ENCODE results near the gene AQP2. TPM values are rescaled to one million over a fixed set of nuclear protein-coding genes. Genes with fewer than 3 reads are reported as not detected.
"Not testable (repeated sequence)": the region's sequence is repeated elsewhere in the genome, so short reads cannot be mapped to it uniquely, and the experiment has no call there.

AQP2 gene
- total RNA-seq, 1 donor from 2014 or later, result not detected

- no peaks in the 10 kb centered on the region for H3K27me3 Mint-ChIP-seq
- CTCF ChIA-PET, result no interaction called here
Measured at GRCh38 chr12:49987625-49988303, 37.2 kb downstream of the AQP2 start.

DNA sequence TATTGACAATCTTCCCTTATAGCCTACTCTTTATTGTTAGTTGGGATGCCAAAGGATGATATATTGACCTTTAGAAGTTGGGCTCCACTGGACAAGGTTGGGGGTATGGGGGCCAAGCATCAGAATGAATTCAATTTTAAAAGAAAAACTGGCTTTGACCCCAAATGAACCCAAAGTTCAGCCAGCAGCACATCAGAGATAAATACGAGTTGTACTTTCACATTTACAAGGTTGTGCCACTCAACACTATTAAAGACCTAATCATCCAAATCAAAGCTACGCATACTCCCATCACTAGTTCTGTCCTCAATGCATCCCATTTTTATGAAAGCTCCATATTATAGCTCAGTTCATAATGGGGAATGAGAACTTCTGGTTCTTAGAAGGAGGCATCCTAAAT, 38.9 kb downstream of the AQP2 start:
- DNase-seq; H3K4me3 Mint-ChIP-seq; H3K4me1 Mint-ChIP-seq; H3K27me3 Mint-ChIP-seq; ATAC-seq (ENCODE audit: low read depth); H3K27ac Mint-ChIP-seq; intact Hi-C loops (cut with micrococcal nuclease); POLR2A ChIA-PET; H3K9me3 Mint-ChIP-seq: not testable (repeated sequence)
- peaks cover 38% of the 10 kb centered on the region for H3K36me3 Mint-ChIP-seq (ENCODE audit: low read depth)
- CTCF ChIA-PET, result interaction anchor here (0.9 kb wide), 1 partner anchor 20 kb away, joined by 3 read pairs; no protein-coding TSS in a partner anchor

More at GRCh38 chr12:49987625-49988303, 37.2 kb downstream of the AQP2 start:
- Mint-ChIP-seq H3K9me3 (no peaks in the 10 kb centered on the region), H3K36me3 (ENCODE audit: low read depth) (peaks cover 25% of the 10 kb centered on the region), H3K4me1 (no peaks in the 10 kb centered on the region), H3K4me3 (no peak overlapping the region), H3K27ac (no peak overlapping the region)
- POLR2A ChIA-PET, result no interaction called here
- no peak for ATAC-seq (ENCODE audit: low read depth)
- no peak for DNase-seq
- intact Hi-C loops (cut with micrococcal nuclease), result no loop called here
- no peak for TF ChIP-seq CTCF (IDR thresholded peaks at IDR 0.05)

DNA sequence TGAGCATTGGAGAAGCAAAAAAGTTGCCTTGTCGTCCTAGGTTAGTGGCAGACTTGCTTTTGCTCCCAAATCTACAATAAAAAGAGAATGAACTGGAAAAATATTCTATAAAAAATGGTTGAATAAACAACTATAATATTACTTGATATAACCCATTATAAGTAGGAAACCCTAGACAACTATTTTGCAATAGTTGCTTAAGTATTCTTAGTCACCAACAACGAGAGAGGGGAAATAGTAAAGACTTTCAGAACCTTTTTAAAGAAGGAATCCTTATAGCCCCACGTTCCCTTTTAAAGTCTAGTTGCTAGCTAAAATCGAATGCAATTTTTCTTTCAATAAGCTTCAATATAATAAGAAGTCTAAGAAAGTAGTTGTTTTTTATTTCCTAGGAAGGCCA, 39.7 kb downstream of the AQP2 start:
- Mint-ChIP-seq H3K27me3 (no peaks in the 10 kb centered on the region), H3K4me1 (no peaks in the 10 kb centered on the region), H3K4me3 (no peak overlapping the region), H3K27ac (no peak overlapping the region), H3K9me3 (no peaks in the 10 kb centered on the region), H3K36me3 (ENCODE audit: low read depth) (peaks cover 45% of the 10 kb centered on the region)
- intact Hi-C loops (cut with micrococcal nuclease), result no loop called here
- ATAC-seq (ENCODE audit: low read depth) (no peak), DNase-seq (no peak)
- no peak for TF ChIP-seq CTCF (IDR thresholded peaks at IDR 0.05)
- ChIA-PET POLR2A (no interaction called here), CTCF (no interaction called here)

- no peak for ATAC-seq (ENCODE audit: low read depth)
- Mint-ChIP-seq H3K9me3 (no peaks in the 10 kb centered on the region), H3K27ac (no peak overlapping the region), H3K4me3 (no peak overlapping the region), H3K36me3 (ENCODE audit: low read depth) (peaks cover 39% of the 10 kb centered on the region), H3K27me3 (no peaks in the 10 kb centered on the region), H3K4me1 (no peaks in the 10 kb centered on the region)
- DNase-seq, result no peak
- CTCF ChIA-PET, result no interaction called here
- no peak for TF ChIP-seq CTCF (IDR thresholded peaks at IDR 0.05)
- POLR2A ChIA-PET, result no interaction called here
- intact Hi-C loops (cut with micrococcal nuclease), result no loop called here
Measured at GRCh38 chr12:49998453-49998852, 47.9 kb downstream of the AQP2 start.

DNA sequence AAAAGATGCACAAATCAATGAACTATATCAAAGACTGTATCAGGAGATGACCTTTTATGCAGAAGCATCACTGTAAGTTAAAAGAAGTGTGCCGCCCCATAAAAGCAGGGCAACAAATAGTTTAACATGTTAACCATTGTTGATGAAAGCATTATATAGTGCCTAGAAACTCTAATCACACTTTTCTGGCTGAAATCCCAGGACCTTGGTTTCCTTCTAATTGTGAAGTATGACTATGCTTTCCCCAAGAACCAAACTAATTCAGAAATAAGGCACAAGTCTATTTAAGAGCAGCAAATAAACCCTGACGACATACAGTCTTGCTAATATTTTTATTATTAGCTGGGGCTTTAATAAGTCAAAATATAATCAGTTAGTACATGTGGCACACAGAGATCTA, 53.1 kb downstream of the AQP2 start:
- no peak for TF ChIP-seq CTCF (IDR thresholded peaks at IDR 0.05)
- Mint-ChIP-seq H3K4me3 (no peak overlapping the region), H3K27ac (no peak overlapping the region), H3K36me3 (ENCODE audit: low read depth) (peaks cover 31% of the 10 kb centered on the region), H3K27me3 (no peaks in the 10 kb centered on the region), H3K9me3 (no peaks in the 10 kb centered on the region), H3K4me1 (peaks cover 15% of the 10 kb centered on the region)
- ATAC-seq (ENCODE audit: low read depth), result no peak
- no peak for DNase-seq
- ChIA-PET CTCF (interaction anchor here (0.8 to 0.9 kb wide), 2 partner anchors 14 to 53 kb away, joined by 3 to 4 read pairs; no protein-coding TSS in a partner anchor), POLR2A (no interaction called here)
- intact Hi-C loops (cut with micrococcal nuclease), result no loop called here

GRCh38 chr12:50004696-50005095, 54.2 kb downstream of the AQP2 start:
- H3K4me1 Mint-ChIP-seq, result peaks cover 15% of the 10 kb centered on the region
- DNase-seq (no peak), ATAC-seq (ENCODE audit: low read depth) (no peak)
- ChIA-PET CTCF (no interaction called here), POLR2A (no interaction called here)
- peaks cover 23% of the 10 kb centered on the region for H3K36me3 Mint-ChIP-seq (ENCODE audit: low read depth)
- H3K27ac Mint-ChIP-seq, result no peak overlapping the region
- no peaks in the 10 kb centered on the region for H3K9me3 Mint-ChIP-seq
- no peak overlapping the region for H3K4me3 Mint-ChIP-seq
- TF ChIP-seq CTCF (IDR thresholded peaks at IDR 0.05), result no peak
- intact Hi-C loops (cut with micrococcal nuclease), result no loop called here
- no peaks in the 10 kb centered on the region for H3K27me3 Mint-ChIP-seq

Measured in activated B cell treated with CpG ODN at 0.5 μM for 24 hours (primary cell).